NCI-H1694 (cell line): ENCODE data around the gene GXYLT1.
"Not testable (repeated sequence)": the region's sequence is repeated elsewhere in the genome, so short reads cannot be mapped to it uniquely, and the experiment has no call there.

Experiments used
- DNase-seq: peaks from one replicate; lab custom pipeline; 2025; lab: John Stamatoyannopoulos, UW

The GXYLT1 gene

GRCh38 chr12:42097971-42098370, 46.7 kb downstream of the GXYLT1 start:
- DNase-seq, result no peak

DNA sequence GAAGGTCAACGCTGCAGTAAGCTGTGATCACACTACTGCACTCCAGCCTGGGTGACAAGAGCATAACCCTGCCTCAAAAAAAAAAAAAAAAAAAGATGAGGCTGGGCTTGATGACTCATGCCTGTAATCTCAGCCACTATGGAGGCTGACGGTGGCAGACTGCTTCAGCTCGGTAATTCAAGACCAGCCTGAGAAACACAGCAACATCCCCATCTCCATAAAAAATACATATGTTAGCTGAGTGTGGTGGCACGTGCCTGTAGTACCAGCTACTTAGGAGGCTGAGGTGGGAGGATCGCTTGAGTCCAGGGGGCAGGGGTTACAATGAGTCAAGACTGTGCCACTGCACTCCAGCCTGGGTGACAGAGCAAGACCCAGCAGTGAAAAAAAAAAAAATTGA, 50.4 kb downstream of the GXYLT1 start:
- no peak for DNase-seq

- DNase-seq, result no peak
Measured at GRCh38 chr12:42091769-42092168, 52.9 kb downstream of the GXYLT1 start.

DNA sequence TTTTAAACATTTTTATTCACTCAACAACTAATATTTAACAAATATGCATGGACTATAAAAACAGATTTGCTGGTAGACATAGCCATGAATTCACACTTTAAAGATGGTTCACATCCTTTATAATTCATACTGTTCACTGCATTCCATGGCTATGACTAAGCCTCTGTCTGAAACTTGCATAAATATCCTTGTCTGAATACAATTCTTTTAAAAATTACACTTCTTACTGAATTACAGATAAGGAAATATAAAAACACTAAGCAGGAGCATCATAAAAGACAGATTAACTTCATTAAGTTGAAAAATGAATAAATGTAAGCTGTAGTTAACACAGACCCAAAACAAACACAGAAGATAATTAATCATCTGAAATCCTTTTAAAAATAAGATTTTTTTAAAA, 53.8 kb downstream of the GXYLT1 start:
- no peak for DNase-seq

- peak; percentile 10 for DNase-seq
Measured at GRCh38 chr12:42086031-42086430, 58.6 kb downstream of the GXYLT1 start.

GRCh38 chr12:42085594-42085993, 59.1 kb downstream of the GXYLT1 start:
- no peak for DNase-seq

DNA sequence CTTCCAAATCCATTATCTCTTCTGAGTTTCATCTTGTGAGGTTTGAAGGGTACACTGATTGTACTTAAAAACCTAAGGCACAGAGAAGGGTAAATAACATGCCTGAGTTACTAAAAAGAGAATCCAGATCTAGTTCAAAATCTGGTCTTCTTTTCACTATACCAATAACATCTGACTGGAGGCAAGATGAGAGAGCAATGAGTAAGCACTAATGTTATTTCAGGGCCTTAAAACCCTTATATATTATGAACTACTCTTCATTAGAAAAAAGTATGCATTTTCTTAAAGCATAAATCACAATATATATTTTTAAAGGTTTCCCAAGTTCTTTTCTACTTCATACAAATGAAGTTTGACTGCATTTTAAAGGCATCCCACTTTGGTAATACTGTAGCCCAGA, 60.2 kb downstream of the GXYLT1 start:
- no peak for DNase-seq

GRCh38 chr12:42076976-42077375, 67.7 kb downstream of the GXYLT1 start:
- no peak for DNase-seq

GRCh38 chr12:42070036-42070435, 74.6 kb downstream of the GXYLT1 start:
- no peak for DNase-seq

GRCh38 chr12:42059127-42059526, 85.5 kb downstream of the GXYLT1 start:
- no peak for DNase-seq

DNA sequence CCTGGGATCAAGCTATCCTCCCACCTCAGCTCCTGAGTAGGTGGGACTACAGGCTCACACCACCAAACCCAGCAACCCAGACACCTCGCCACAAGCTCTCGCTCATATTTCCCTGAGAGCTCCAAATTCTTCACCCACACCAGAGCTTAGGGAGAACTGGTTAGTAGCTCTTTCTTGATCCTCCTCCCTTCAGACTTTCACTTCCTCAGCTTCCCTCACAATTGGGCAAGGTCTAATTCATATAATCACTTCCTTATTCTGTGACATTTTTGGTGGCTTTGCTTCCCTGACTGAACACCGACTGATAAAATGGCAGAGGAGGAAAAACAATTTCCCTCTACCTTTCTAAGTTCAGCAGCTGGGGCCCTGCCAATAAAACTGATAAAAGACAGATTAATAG, 88.5 kb downstream of the GXYLT1 start:
- no peak for DNase-seq

GRCh38 chr12:42053456-42053855, 91.2 kb downstream of the GXYLT1 start:
- no peak for DNase-seq

DNA sequence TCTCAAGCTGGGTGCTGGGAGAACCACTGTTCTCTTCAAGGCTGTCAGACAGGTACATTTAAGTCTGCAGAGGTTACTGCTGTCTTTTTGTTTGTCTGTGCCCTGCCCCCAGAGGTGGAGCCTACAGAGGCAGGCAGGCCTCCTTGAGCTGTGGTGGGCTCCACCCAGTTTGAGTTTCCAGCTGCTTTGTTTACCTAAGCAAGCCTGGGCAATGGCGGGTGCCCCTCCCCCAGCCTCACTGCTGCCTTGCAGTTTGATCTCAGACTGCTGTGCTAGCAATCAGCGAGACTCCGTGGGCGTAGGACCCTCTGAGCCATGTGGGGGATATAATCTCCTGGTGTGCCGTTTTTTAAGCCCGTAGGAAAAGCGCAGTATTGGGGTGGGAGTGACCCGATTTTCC, 95.7 kb downstream of the GXYLT1 start:
- DNase-seq, result not testable (repeated sequence)

DNA sequence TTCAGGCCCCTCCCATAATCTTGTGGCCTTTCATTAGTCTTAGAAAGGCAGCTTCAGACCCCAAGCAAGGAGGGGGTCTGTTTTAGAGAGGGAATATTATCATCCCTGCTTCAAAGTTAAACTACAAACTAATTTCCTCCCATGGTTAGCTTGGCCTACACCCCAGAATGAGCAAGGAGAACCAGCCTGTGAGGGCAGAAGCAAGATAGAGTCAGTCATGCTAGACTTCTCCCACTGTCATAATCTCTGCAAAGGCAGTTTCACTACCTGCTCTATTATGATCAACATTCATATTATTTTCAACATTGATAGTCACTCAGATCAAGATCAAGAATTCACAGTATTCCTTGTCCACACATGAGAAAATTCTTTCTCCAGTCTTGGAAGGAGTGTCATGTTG, 105.1 kb downstream of the GXYLT1 start:
- no peak for DNase-seq

DNA sequence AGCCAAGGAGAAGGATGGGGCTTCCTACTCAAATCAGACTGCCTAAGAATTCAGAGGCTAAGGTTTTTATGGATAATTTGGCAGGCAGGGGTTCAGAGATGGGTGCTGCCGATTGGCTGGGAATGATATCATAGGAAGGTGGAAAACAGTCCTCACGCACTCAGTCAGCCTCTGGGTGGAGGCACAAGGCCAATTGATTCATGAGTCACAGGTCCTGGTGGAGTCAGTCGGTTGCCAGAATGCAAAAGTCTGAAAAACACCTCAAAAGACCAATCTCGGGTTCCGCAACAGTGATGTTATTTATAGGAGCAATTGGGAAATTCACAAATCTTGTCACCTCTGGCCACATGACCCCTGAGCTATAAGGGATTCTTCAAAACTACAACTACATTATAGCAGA, 105.5 kb downstream of the GXYLT1 start:
- DNase-seq, result no peak

- DNase-seq, result no peak
Measured at GRCh38 chr12:42031847-42032564, 112.7 kb downstream of the GXYLT1 start.
